Mesendoderm (in vitro differentiated cells): ENCODE data around the gene PRCD.
A peak's percentile ranks its signal among the peaks of the same experiment; 100 is the strongest.
"Not testable (repeated sequence)": the region's sequence is repeated elsewhere in the genome, so short reads cannot be mapped to it uniquely, and the experiment has no call there.

ENCODE experiments used
- DNase-seq: peaks from one replicate; pipeline ENCODE4 v3.0.0; 2013
- H2AK5ac ChIP-seq: 2 replicates; pipeline ENCODE4 v1.6.1; 2013; ENCODE audit warnings: low read length, inconsistent platforms
- H2BK120ac ChIP-seq: 2 replicates; pipeline ENCODE4 v1.6.1; 2013; ENCODE audit warnings: low read depth, mild to moderate bottlenecking, low read length, moderate library complexity, mixed read lengths
- H2BK15ac ChIP-seq: replicated peaks from 2 replicates; pipeline ENCODE4 v1.6.1; 2013; ENCODE audit warnings: low read depth, mild to moderate bottlenecking, moderate library complexity
- H2BK5ac ChIP-seq: 2 replicates; pipeline ENCODE4 v1.6.1; 2013; ENCODE audit warnings: low read length, inconsistent platforms
- H3K18ac ChIP-seq: 2 replicates; pipeline ENCODE4 v1.6.1; 2013; ENCODE audit warnings: mild to moderate bottlenecking, low read length, mixed read lengths
- H3K23ac ChIP-seq: one replicate; pipeline ENCODE4 v1.6.1; 2013; ENCODE audit warnings: low read length
- H3K27ac ChIP-seq: 2 replicates; pipeline ENCODE4 v1.5.1; 2013; ENCODE audit warnings: low read depth, mild to moderate bottlenecking, inconsistent platforms, low read length, moderate library complexity
- H3K27me3 ChIP-seq: 2 replicates; pipeline ENCODE4 v1.6.1; 2013; ENCODE audit warnings: low read length, control low read depth, mild to moderate bottlenecking, inconsistent platforms; ENCODE audit not compliant: insufficient read depth, poor library complexity
- H3K36me3 ChIP-seq: 2 replicates; pipeline ENCODE4 v1.6.1; 2013; ENCODE audit warnings: low read length, inconsistent platforms; ENCODE audit not compliant: control insufficient read depth, insufficient read depth
- H3K4ac ChIP-seq: one replicate; pipeline ENCODE4 v1.6.1; 2013; ENCODE audit warnings: low read depth, mild to moderate bottlenecking, low read length, moderate library complexity
- H3K4me1 ChIP-seq: 2 replicates; pipeline ENCODE4 v1.6.1; 2013; ENCODE audit warnings: low read depth, low read length, inconsistent platforms; ENCODE audit not compliant: control insufficient read depth
- H3K4me2 ChIP-seq: 2 replicates; pipeline ENCODE4 v1.6.1; 2013; ENCODE audit warnings: low read length
- H3K4me3 ChIP-seq: 2 replicates; pipeline ENCODE4 v1.5.1; 2013; ENCODE audit warnings: mild to moderate bottlenecking, low read length
- H3K56ac ChIP-seq: one replicate; pipeline ENCODE4 v1.6.1; 2013; ENCODE audit warnings: low read length
- H3K79me1 ChIP-seq: 2 replicates; pipeline ENCODE4 v1.6.1; 2013; ENCODE audit warnings: low read length, inconsistent platforms
- H3K79me2 ChIP-seq: 2 replicates; pipeline ENCODE4 v1.6.1; 2013; ENCODE audit warnings: mild to moderate bottlenecking, low read length; ENCODE audit not compliant: control insufficient read depth, insufficient read depth
- H3K9ac ChIP-seq: 2 replicates; pipeline ENCODE4 v1.6.1; 2013; ENCODE audit warnings: low read length, inconsistent platforms
- H4K5ac ChIP-seq: one replicate; pipeline ENCODE4 v1.6.1; 2013; ENCODE audit warnings: low read length
- H4K8ac ChIP-seq: one replicate; pipeline ENCODE4 v1.6.1; 2013; ENCODE audit warnings: low read depth, mild to moderate bottlenecking, control low read depth, low read length, moderate library complexity
- WGBS: extraction: QIAGEN DNeasy Blood & Tissue Kit; methylation state at CpG from one replicate; pipeline ENCODE4 v1.1.7; 2013; ENCODE audit warnings: low lambda C conversion rate, missing lambda C conversion rate; ENCODE audit not compliant: insufficient coverage; ENCODE audit errors: extremely low coverage; 5-methylcytosine and 5-hydroxymethylcytosine counted together

Gene PRCD

GRCh38 chr17:76515274-76515949 is 24.4 kb upstream of the PRCD start:
- no peak overlapping the region for H2AK5ac ChIP-seq
- H2BK120ac ChIP-seq = no peak overlapping the region
- no peak overlapping the region for H2BK5ac ChIP-seq
- H3K4me1 ChIP-seq = no peaks in the 10 kb centered on the region
- H3K79me1 ChIP-seq = no peaks in the 10 kb centered on the region
- H3K4me3 ChIP-seq = no peak overlapping the region
- no peaks in the 10 kb centered on the region for H3K36me3 ChIP-seq
- H3K18ac ChIP-seq = no peak overlapping the region
- H3K9ac ChIP-seq = no peak overlapping the region
- H3K23ac ChIP-seq = no peak overlapping the region
- H2BK15ac ChIP-seq = no peak overlapping the region
- no peak overlapping the region for H3K27ac ChIP-seq
- H4K8ac ChIP-seq = no peak overlapping the region
- DNase-seq = no peak
- no peak overlapping the region for H4K5ac ChIP-seq
- no CpG with 5 or more reads among the region's 22 CpGs for WGBS
- H3K56ac ChIP-seq = peak overlapping the region; percentile 37
- no peak overlapping the region for H3K4me2 ChIP-seq
- H3K27me3 ChIP-seq = no peaks in the 10 kb centered on the region
- H3K79me2 ChIP-seq = no peaks in the 10 kb centered on the region
- no peak overlapping the region for H3K4ac ChIP-seq

DNA sequence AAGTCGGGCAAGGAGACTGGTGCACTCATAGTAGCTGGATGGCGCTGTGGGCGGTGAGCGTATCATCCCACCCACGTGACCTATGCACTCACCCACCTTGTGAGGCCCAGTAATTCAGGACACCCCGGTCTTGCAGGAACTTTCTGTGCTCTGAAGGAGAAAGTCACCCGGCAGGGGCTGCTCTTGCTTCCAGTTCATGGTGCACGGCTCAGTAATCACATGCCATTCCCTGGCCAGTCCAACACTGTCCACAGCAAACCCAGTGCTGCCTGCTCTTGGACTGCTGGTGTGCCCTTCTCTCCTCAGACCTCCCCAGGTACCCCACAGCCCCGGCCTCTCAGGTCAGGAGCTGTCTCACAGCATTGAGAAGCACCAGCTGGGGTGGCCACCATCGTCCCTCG is 22.2 kb upstream of the PRCD start:
- Histone ChIP-seq H2AK5ac (no peak overlapping the region), H2BK120ac (no peak overlapping the region), H3K23ac (no peak overlapping the region), H3K36me3 (no peaks in the 10 kb centered on the region), H3K27ac (no peak overlapping the region), H3K9ac (no peak overlapping the region), H2BK15ac (no peak overlapping the region), H3K27me3 (no peaks in the 10 kb centered on the region), H4K8ac (no peak overlapping the region), H3K4me1 (no peaks in the 10 kb centered on the region), H3K79me1 (no peaks in the 10 kb centered on the region), H3K4me2 (no peak overlapping the region), H2BK5ac (no peak overlapping the region), H3K79me2 (no peaks in the 10 kb centered on the region), H3K56ac (no peak overlapping the region), H4K5ac (no peak overlapping the region), H3K4me3 (no peak overlapping the region), H3K4ac (no peak overlapping the region), H3K18ac (no peak overlapping the region)
- no peak for DNase-seq
- no CpG with 5 or more reads among the region's 11 CpGs for WGBS

DNA sequence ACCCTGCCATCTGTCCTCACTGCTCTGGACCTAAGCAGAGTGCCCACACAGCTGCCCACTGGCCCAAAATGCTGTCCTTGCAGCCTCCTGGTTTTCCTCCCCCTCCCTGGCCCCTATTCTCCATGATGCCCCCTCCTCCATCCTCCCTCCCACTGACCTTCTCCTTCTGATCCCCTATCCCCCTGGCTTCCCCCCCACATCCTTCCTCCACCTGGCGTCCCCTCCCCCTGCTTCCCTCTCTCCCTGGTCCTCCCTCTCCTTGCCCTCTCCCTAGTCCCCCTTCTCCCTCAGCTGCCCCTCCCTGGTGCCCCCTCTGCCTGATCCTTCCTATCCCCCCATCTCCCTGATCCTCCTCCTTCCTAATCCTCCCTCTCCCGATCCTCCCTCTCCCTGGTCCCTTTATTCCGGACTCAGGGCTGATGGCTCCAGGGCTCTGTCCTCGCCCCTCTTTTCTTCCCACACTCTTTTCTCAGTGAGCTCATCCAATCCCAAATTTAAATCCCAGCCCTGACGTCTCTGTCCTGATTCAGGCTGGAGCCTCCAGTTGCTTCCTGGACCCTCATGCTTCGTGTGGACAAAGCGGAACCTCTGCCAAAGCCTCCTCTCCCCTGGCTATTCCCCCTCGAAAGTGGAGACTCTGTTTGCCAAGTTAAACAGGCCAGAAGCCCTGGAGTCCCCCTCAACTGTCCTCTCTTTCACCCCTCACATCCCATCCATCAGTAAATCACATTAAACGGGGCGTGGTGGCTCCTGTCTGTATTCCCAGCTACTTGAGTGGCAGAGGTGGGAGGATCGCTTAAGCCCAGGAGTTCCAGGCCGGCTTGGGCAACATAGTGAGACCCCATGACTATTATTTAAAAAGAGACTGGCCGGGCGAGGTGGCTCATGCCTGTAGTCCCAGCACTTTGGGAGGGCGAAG is 20.5 kb upstream of the PRCD start:
- no peaks in the 10 kb centered on the region for H3K27me3 ChIP-seq
- H2BK5ac ChIP-seq = no peak overlapping the region
- H2BK15ac ChIP-seq = no peak overlapping the region
- no peak overlapping the region for H4K5ac ChIP-seq
- no peak overlapping the region for H3K23ac ChIP-seq
- H3K4me1 ChIP-seq = no peaks in the 10 kb centered on the region
- no peak overlapping the region for H2BK120ac ChIP-seq
- H3K79me2 ChIP-seq = no peaks in the 10 kb centered on the region
- H3K36me3 ChIP-seq = no peaks in the 10 kb centered on the region
- no peak overlapping the region for H3K4me3 ChIP-seq
- H3K18ac ChIP-seq = no peak overlapping the region
- no CpG with 5 or more reads among the region's 15 CpGs for WGBS
- H4K8ac ChIP-seq = no peak overlapping the region
- no peak overlapping the region for H3K4ac ChIP-seq
- DNase-seq = no peak
- no peak overlapping the region for H2AK5ac ChIP-seq
- peak overlapping the region; percentile 2 for H3K56ac ChIP-seq
- no peak overlapping the region for H3K4me2 ChIP-seq
- no peak overlapping the region for H3K9ac ChIP-seq
- H3K27ac ChIP-seq = no peak overlapping the region
- no peaks in the 10 kb centered on the region for H3K79me1 ChIP-seq

DNA sequence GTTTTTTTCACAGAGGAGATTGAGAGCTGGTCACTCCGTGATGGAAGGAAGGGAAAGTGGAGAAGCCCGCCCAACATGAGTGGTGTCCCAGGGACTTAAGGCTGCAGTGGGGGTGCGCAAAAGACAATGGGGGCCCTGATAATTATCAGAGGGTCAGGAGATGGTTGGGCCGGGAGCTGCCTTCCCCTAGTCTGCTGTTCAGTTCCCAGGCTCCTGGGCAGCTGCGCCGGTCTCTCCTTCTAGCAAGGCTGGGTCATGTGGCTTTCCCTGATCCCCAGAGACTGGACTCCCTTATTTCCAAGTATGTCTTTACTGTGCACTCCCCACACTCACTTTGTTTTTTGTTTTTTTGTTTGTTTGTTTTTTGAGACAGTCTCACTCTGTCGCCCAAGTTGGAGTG is 18.6 kb upstream of the PRCD start:
- no peak overlapping the region for H3K27ac ChIP-seq
- no peak overlapping the region for H3K18ac ChIP-seq
- H3K79me1 ChIP-seq = no peaks in the 10 kb centered on the region

GRCh38 chr17:76521683-76522082 is 18.2 kb upstream of the PRCD start:
- DNase-seq = not testable (repeated sequence)
- no CpG with 5 or more reads among the region's 10 CpGs for WGBS

More for the DNA sequence above, 18.6 kb upstream of the PRCD start:
- Histone ChIP-seq H3K9ac (no peak overlapping the region), H3K4me1 (no peaks in the 10 kb centered on the region), H2BK15ac (no peak overlapping the region), H2BK120ac (no peak overlapping the region), H3K36me3 (no peaks in the 10 kb centered on the region), H4K5ac (no peak overlapping the region), H3K4ac (no peak overlapping the region), H3K56ac (no peak overlapping the region), H3K23ac (no peak overlapping the region), H3K79me2 (no peaks in the 10 kb centered on the region), H3K27me3 (no peaks in the 10 kb centered on the region), H3K4me3 (no peak overlapping the region), H4K8ac (no peak overlapping the region), H2AK5ac (no peak overlapping the region), H2BK5ac (no peak overlapping the region), H3K4me2 (no peak overlapping the region)
- no CpG with 5 or more reads among the region's 7 CpGs for WGBS
- no peak for DNase-seq

More at GRCh38 chr17:76521683-76522082, 18.2 kb upstream of the PRCD start:
- not testable (repeated sequence) for H3K4me2 ChIP-seq, H2BK5ac ChIP-seq, H4K8ac ChIP-seq, H3K79me2 ChIP-seq, H3K27me3 ChIP-seq, H3K23ac ChIP-seq, H4K5ac ChIP-seq, H3K56ac ChIP-seq, H2AK5ac ChIP-seq, H3K36me3 ChIP-seq, H3K9ac ChIP-seq, H3K4me1 ChIP-seq, H3K4ac ChIP-seq, H3K4me3 ChIP-seq, H3K79me1 ChIP-seq, H2BK120ac ChIP-seq, H2BK15ac ChIP-seq, H3K18ac ChIP-seq, H3K27ac ChIP-seq
